K562 (cell line): ENCODE results near the gene POPDC3.

Experiments
- JUN ChIP-seq, 2 experiments: sonication (generic) in 1 of 2; formaldehyde crosslinking in 1 of 2; IDR thresholded peaks; 2 replicates each; pipeline versions ENCODE4 v1.6.1 to v1.8.0; 2012 to 2022; ENCODE audit warnings: borderline replicate concordance in 2 of 2, mild to moderate bottlenecking in 2 of 2, improper control_type of control experiment in 1 of 2, low read depth in 1 of 2, low read length in 1 of 2, missing genetic modification reagents in 1 of 2
- POLR2A ChIP-seq: fragments of 450-650 bp; conservative IDR thresholded peaks from 2 replicates; pipeline ENCODE4 v1.6.1; 2016
- PYGO2 ChIP-seq: fragments of 450-650 bp; IDR thresholded peaks from 2 replicates; pipeline ENCODE4 v1.6.1; 2016; ENCODE audit warnings: mild to moderate bottlenecking, missing genetic modification characterization, moderate library complexity, missing compliant biosample characterization
- TAF1 ChIP-seq: IDR thresholded peaks from 2 replicates; pipeline ENCODE4 v1.6.1; 2011; ENCODE audit warnings: mild to moderate bottlenecking, low read length, moderate library complexity; ENCODE audit not compliant: insufficient read depth, control insufficient read depth, severe bottlenecking; ENCODE audit errors: extremely low read depth

- TF ChIP-seq PYGO2 (tag) (no peak), TAF1 (no peak), JUN (IDR thresholded peaks at IDR 0.05; ENCODE audit: borderline replicate concordance, low read depth, low read length) (no peak), JUN (CRISPR knock-in tag; IDR thresholded peaks at IDR 0.05; ENCODE audit: borderline replicate concordance) (no peak), POLR2A (no peak)
Observed at GRCh38 chr6:105136431-105137350, 43.1 kb downstream of the POPDC3 start.
